ENCODE data around the gene CCT7.

Gene CCT7

DNA sequence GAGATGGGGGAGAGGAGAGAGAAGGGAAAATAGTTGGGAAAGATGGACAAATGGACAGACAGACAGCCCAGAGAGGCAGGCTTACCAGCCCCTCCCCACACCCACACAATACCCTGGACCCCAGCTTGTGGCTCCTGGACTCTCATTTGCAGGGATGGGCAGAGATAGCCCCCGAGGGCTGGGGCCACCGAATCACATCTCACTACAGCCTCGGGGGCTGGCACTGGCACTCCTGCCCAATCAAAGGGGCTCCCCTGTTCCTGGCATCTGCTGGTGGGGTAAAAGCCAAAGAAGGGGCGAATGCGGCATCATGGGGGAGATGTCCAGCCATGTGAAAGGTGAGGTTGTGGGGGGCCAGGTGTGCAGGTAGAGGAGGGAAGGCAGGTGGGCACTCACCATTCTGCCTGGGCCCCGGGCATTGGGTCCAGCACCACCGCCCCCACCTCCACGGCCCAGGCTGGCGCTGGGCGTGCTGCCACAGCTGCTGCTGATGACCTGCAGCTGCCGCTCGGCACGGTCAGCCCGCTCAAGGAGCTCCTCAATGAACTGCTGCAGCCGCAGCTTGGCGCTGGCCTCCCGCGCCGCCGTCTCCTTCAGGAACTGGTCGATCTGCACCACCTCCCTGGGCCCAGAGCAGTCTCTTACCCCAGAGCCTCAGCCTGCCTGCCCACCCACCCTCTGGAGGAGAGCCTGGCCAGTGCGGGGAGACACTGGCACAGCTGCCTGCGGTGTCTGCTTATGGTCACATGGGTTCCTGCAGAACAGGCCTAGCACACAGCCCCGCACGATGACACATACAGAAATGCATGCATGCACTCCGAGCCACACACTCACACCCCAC, 32.2 kb downstream of the CCT7 start:
- no peak for DNase-seq (ENCODE audit: low read depth in 1 of 2, low spot score in 1 of 2)

- DNase-seq (ENCODE audit: low read depth in 1 of 2, low spot score in 1 of 2): no peak
Measured at GRCh38 chr2:73267008-73267407, 32.9 kb downstream of the CCT7 start.

DNA sequence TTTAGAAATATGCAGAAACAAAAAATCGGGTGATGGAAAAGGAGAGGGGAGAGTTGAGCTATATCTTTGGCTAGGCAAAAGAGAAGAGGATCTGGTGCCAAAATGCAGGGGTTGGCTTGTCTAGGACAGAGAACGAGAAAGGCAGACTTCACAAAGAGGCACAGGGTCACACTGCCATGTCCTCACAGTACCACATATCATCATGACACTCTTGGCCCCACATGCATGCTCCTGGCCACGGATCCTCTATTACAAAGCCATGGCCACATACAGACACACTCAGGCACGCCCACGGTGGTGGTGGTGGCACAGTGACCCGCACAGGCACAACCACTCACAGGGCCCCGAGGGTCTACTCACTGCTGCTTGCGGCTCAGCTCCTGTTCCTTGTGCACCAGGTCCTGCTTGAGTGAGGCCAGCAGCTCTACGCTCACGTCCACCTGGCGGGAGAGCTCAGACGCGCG, 34.3 kb downstream of the CCT7 start:
- no peak for DNase-seq (ENCODE audit: low read depth in 1 of 2, low spot score in 1 of 2)

DNA sequence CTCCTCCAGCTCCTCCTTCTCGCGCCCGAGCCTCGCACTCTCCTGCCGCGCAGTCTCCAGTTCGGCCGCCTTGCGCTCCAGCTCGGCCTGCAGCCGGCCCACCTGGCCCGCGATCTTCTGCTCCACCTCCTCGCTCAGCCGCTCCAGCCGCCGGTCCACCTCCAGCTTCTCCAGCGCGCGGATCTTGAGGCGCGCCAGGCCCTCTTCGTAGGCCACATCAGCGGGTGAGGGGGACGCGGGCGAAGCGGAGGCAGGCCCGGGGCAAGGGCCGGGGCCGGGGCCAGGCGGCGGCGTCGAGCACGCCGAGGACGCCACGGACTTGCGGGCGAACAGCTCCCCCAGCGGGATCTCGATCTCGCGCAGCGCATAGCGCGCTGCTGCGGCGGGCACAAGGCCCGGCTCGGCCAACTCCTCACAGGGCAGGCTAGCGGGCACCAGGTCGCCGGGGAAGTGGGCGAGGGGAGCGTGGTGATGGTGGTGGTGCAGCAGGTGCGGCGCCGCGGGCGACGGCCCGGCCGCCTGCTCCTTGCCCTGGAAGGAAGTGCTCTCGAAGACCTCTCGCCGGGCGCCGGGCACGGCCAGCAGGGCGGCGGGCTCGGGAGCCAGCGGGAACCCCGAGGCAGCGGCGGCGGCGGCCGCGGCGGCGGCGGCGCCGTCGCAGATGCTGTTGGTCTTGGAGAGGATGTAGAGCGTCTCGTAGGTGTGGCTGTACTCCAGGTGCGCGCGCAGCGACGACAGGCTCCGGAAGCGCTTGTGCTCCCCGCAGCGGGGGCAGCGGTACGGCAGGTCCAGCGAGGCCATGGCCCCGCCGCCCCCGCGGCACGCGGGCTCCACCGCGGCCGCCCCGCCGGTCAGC, 35.0 kb downstream of the CCT7 start:
- peak; percentile 55 to 76 for DNase-seq (ENCODE audit: low read depth in 1 of 2, low spot score in 1 of 2)

DNA sequence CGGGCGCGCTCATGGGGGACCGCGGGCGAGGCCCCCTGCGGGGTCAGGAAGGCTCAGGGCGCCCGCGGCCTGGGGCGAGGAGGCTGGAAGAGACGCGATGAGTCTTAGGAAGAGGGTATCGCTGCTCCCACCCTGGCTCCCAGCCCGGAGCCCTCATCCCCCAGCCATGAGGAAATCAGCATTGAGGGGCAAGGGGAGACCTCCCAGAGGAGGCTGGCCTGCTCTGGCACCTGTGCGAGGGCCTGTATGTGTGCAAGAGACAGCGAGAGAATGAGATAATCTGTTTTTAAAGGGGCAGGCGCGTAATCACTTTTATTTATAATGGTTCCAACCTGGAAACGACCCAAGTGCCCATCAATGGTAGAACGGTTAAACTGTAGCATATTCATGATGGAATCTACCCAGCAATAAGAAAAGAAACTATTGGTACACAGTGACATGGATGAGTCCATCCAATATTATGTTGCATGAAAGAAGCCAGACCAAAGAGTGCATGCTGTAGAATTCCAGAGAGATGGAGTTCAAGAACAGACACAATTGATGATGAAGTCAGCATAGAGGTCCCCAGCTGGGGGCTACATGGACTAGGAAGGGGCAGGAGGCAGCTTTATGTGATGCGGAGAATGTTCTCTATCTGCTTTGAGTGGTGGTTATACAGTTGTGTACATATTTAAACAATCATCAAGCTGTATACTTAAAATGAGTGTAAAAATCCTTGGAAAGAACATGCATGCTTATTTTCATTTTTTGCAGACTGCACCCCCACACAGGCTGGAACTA, 35.8 kb downstream of the CCT7 start:
- DNase-seq (ENCODE audit: low read depth in 1 of 2, low spot score in 1 of 2): no peak

- no peak for DNase-seq (ENCODE audit: low read depth in 1 of 2, low spot score in 1 of 2)
Measured at GRCh38 chr2:73272270-73272669, 38.2 kb downstream of the CCT7 start.

- no peak for DNase-seq (ENCODE audit: low read depth in 1 of 2, low spot score in 1 of 2)
Measured at GRCh38 chr2:73279852-73280251, 45.7 kb downstream of the CCT7 start.

- no peak for DNase-seq (ENCODE audit: low read depth in 1 of 2, low spot score in 1 of 2)
Measured at GRCh38 chr2:73281244-73281643, 47.1 kb downstream of the CCT7 start.

GRCh38 chr2:73282924-73283544, 48.9 kb downstream of the CCT7 start:
- no peak for DNase-seq (ENCODE audit: low read depth in 1 of 2, low spot score in 1 of 2)

- DNase-seq (ENCODE audit: low read depth in 1 of 2, low spot score in 1 of 2): no peak
Measured at GRCh38 chr2:73283545-73284295, 49.6 kb downstream of the CCT7 start.

DNA sequence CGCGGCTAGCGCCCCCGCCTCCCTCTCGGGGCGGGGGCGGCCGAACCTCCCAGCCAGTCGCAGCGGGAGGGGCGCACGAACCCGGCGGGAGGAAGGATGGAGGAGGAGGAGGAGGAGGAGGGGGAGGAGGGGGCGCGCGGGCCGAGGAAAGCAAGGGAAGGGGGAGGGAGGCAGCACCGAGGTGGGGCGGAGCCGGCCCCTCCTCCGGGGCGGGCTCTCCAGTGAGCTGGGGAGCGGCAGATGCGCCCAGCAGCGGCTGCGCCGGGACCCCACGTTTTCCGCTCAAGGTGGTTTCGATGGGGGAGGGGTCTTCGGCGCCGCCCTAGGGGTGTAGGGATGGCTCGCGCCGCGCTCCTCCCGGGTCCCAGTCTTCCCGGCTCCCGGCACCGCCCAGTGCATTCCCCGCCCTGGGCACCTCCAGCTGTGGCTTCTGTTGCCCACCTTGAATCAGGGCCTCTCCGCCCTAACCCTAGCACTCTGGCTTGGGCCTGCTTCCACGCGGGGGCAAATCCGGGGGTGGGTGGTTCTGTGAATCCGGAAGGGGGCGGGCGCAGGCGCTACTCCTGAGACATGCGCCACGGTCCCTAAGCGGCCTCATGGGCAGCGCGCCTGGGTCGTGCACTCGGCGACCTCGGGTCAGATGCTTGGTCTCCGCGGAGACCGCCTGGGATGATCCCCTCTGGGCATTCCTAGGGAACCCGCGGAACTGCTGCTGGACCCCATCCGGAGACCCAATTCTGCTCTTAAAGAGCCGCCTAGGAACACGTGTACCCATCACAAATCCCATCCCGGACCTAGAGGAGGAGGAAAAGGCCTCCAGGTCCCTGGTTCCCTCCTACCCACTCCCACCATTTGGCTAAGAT, 50.4 kb downstream of the CCT7 start, which contains the start of gene FBXO41:
FBXO41 (minus strand) TSS at position 183 of the 863 bp plus-strand sequence. CDS start 14,848 bp downstream, outside the sequence.
- peak; percentile 25 to 54 for DNase-seq (ENCODE audit: low read depth in 1 of 2, low spot score in 1 of 2)

GRCh38 chr2:73285159-73285739, 51.1 kb downstream of the CCT7 start:
- DNase-seq (ENCODE audit: low read depth in 1 of 2, low spot score in 1 of 2): no peak

DNA sequence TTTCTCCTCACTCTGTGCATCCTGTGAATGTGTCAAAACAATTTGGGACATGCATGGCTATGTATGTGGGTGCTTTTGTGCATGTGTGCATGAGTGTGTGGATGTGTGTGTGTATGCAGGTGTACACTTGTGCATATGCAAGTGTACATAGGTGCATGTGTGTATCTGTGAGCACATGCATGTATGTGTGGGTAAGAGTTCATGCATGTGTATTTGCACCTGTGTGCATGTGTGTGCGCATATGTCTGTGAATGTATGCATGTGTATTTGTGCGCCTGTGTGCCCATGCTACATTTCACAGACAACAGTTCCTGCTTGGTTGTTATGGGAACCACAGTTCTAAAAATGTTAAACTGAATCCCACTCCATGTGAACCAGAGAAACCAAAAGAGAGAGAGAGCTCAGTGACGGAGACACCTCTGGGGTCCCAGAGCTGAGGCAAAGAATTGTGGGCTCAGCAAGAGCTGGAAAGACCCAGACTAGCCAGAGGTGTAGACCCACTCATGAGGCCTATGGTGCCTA, 52.1 kb downstream of the CCT7 start:
- DNase-seq (ENCODE audit: low read depth in 1 of 2, low spot score in 1 of 2): no peak

DNA sequence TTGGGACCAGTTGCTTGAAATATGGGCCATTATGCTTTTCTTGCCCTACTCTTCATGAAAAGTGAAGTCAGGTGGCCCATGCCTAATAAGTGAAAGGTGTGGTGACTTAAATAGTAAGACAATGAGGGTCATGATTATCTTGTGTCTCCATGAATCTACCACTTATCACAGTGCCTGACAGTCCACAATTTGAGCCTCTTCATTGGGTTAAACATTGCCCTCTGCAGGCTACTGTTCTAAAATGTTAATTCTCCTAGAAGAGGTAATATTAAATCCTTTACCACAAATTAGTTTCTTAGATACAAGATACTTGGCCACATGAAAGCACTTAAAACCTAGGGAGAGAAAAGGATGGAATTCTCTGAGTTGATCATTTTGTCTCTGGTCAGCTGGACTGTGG, 55.2 kb downstream of the CCT7 start:
- DNase-seq (ENCODE audit: low read depth in 1 of 2, low spot score in 1 of 2): no peak

- DNase-seq (ENCODE audit: low read depth in 1 of 2, low spot score in 1 of 2): no peak
Measured at GRCh38 chr2:73290049-73290839, 56.1 kb downstream of the CCT7 start.

DNA sequence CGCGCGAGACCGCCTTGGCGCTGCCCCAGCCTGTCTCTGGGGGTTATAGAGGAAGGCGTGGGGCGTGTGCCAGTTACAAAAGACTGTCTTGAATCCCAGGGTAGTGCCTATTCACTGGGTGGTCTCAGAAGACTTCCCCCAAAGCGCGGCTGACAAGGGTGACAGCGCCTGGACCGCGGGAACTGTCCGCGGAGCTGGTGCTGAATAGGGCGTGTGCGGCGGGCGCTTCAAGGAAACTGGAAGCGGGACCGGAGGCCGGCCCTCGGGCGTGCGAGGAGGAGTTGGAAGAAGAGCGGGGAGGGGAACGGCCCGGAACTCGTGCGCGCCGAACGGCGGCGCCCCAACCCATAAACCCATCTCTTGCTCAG, 57.0 kb downstream of the CCT7 start:
- no peak for DNase-seq (ENCODE audit: low read depth in 1 of 2, low spot score in 1 of 2)

GRCh38 chr2:73291461-73292315, 57.6 kb downstream of the CCT7 start:
- no peak for DNase-seq (ENCODE audit: low read depth in 1 of 2, low spot score in 1 of 2)
